H1 (cell line): Measurements from ENCODE around the gene NSUN7.

Experiments
- CREB1 ChIP-seq: IDR thresholded peaks from 2 replicates; pipeline ENCODE4 v1.6.1; 2012; ENCODE audit warnings: inconsistent platforms
- EZH2 ChIP-seq: fragments of 200-600 bp; sonication (generic); IDR thresholded peaks from 2 replicates; pipeline ENCODE4 v1.7.1; 2012; ENCODE audit warnings: low read depth, mild to moderate bottlenecking, moderate library complexity, low read length, inconsistent platforms; ENCODE audit not compliant: severe bottlenecking
- KDM5A ChIP-seq: fragments of 200-600 bp; IDR thresholded peaks from 2 replicates; pipeline ENCODE4 v1.7.1; 2012; ENCODE audit warnings: mild to moderate bottlenecking, low read length, inconsistent platforms, mixed read lengths
- POLR2A ChIP-seq, 2 experiments: IDR thresholded peaks; 1 replicate in 1 of 2; 2 replicates in 1 of 2; pipeline ENCODE4 v1.6.1; 2011; ENCODE audit warnings: low read depth in 2 of 2, low read length in 2 of 2, mild to moderate bottlenecking in 2 of 2; ENCODE audit errors: control extremely low read depth in 1 of 2
- POLR2AphosphoS5 ChIP-seq: IDR thresholded peaks from 2 replicates; pipeline ENCODE4 v1.6.1; 2011; ENCODE audit warnings: low read depth, low read length
- RXRA ChIP-seq: IDR thresholded peaks from 2 replicates; pipeline ENCODE4 v1.6.1; 2011; ENCODE audit warnings: low read depth, mild to moderate bottlenecking, low read length, moderate library complexity; ENCODE audit not compliant: insufficient read depth
- TF ChIP-seq, protein P1 (sequence below): IDR thresholded peaks from 2 replicates; pipeline ENCODE4 v1.6.1; 2012; ENCODE audit warnings: inconsistent platforms
- TF ChIP-seq, protein P2 (sequence below), 3 experiments: IDR thresholded peaks; 1 replicate in 2 of 3; 2 replicates in 1 of 3; pipeline versions ENCODE4 v1.5.1 to v1.6.1; 2011; ENCODE audit warnings: low read length in 3 of 3, mild to moderate bottlenecking in 3 of 3, inconsistent platforms in 2 of 3, low read depth in 1 of 3, moderate library complexity in 1 of 3; ENCODE audit not compliant: insufficient read depth in 1 of 3; ENCODE audit errors: control extremely low read depth in 1 of 3

DNA sequence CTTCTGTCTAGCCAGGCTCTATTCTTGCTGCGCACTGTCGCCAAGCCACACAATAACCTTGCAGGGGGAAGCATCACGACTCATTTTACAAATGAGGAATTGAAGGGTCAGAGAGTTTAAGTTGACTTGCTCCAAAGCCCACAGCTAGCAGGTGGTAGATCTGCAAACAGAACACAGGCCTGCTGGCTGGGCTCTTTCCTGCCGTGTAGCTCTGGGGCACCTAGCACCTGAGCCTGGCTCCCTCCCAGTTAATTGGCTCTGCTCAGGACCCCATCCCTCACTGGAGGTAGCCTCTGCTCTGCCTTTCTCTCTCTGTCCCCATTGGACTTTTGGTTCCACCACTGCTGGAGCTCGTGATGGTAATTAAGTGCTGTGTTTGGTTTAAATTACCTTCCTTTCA is 98.5 kb downstream of the NSUN7 start:
- TF ChIP-seq POLR2AphosphoS5: no peak
- no peak for TF ChIP-seq EZH2
- TF ChIP-seq, protein P1, sequence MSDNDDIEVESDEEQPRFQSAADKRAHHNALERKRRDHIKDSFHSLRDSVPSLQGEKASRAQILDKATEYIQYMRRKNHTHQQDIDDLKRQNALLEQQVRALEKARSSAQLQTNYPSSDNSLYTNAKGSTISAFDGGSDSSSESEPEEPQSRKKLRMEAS: no peak
- no peak for TF ChIP-seq KDM5A
- TF ChIP-seq, protein P2, sequence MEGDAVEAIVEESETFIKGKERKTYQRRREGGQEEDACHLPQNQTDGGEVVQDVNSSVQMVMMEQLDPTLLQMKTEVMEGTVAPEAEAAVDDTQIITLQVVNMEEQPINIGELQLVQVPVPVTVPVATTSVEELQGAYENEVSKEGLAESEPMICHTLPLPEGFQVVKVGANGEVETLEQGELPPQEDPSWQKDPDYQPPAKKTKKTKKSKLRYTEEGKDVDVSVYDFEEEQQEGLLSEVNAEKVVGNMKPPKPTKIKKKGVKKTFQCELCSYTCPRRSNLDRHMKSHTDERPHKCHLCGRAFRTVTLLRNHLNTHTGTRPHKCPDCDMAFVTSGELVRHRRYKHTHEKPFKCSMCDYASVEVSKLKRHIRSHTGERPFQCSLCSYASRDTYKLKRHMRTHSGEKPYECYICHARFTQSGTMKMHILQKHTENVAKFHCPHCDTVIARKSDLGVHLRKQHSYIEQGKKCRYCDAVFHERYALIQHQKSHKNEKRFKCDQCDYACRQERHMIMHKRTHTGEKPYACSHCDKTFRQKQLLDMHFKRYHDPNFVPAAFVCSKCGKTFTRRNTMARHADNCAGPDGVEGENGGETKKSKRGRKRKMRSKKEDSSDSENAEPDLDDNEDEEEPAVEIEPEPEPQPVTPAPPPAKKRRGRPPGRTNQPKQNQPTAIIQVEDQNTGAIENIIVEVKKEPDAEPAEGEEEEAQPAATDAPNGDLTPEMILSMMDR (IDR thresholded peaks at IDR 0.05; ENCODE audit: control extremely low read depth in 1 of 3, insufficient read depth in 1 of 3, low read depth in 1 of 3, low read length in 3 of 3): no peak
- TF ChIP-seq POLR2A (IDR thresholded peaks at IDR 0.05; ENCODE audit: control extremely low read depth in 1 of 2, low read depth in 2 of 2, low read length in 2 of 2): no peak
- TF ChIP-seq CREB1: no peak
- no peak for TF ChIP-seq RXRA
